Activated CD8-positive, alpha-beta memory T cell treated with anti-CD3 and anti-CD28 coated beads, Interleukin-2, amount 50 U/mL, for 48 hours (primary cell): Measurements from ENCODE around the gene PRSS27.

Experiments used
- DNase-seq: peaks from one replicate; pipeline ENCODE4 v3.0.0-alpha.2; 2020

PRSS27 gene

GRCh38 chr16:2720064-2720457 lies at the start of gene PRSS27:
Gene PRSS27, minus strand, starts transcription at chr16:2720224. Its CDS starts 64 bp downstream, at chr16:2720160.
- no peak for DNase-seq

DNA sequence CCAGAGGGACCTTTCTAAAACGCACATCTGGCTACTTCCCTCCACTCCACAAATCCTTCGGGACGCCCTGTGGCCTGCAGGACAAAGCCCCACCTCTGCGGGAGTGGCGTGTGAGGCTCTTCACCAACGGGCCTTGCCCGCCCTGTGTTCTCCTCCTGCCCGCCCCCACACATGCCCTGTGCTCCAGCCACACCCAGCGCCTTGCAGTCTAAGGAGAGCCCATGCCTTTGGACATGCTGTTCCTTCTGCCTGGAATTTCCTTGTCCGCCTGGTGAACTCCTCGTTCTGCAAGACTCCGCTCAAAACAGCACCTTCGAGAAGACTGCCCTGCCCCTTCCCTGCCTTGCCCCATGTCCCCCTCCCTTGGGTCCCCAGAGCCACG lies 49.6 kb upstream of the PRSS27 start:
- no peak for DNase-seq

GRCh38 chr16:2769100-2769529 lies 49.1 kb upstream of the PRSS27 start:
- DNase-seq = no peak

DNA sequence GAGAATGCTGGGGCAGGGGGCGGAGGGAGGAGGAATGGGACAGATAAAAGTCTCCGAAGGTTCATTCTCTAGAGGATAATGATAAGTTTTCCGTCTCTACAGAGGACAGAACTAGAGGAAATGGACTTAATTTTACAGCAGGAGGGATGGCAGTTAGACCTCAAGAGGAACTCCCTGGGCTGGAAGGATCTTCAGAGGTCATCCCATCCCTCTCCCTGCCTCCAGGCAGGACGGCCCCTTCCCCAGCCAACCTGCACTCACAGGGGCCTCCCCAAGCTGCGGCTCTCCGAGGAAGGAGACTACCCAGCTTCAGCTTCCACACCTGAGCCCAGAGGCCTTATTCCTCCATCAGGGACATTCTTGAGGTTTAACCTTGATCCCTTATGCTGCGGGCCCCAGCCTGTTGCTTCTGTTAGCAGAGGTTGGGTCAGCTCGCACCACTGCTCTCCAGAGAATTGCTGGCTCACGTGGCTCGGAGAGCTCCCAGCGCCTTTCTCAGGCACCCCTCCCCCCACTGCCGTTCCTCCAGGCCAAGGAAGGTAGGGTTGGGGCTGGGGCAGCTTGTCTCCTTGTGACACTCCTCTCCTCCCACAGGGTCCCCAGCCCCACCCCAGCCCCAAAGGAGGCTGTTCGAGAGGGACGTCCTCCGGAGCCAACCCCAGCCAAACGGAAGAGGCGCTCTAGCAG lies 48.5 kb upstream of the PRSS27 start:
- DNase-seq = no peak

DNA sequence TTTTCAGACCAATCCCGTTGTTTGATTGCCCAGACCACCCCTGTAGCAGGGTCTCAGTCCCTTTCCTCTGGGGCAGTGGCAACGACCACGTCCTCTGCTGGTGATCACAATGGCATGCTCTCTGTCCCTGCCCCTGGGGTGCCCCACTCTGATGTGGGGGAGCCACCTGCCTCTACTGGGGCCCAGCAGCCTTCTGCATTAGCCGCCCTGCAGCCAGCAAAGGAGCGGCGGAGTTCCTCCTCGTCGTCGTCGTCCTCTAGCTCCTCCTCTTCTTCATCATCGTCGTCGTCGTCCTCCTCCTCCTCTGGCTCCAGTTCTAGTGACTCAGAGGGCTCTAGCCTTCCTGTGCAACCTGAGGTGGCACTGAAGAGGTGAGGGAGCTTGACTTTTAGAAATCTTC lies 47.9 kb upstream of the PRSS27 start:
- no peak for DNase-seq

- DNase-seq = no peak
Observed at GRCh38 chr16:2767140-2767731, 47.2 kb upstream of the PRSS27 start.

DNA sequence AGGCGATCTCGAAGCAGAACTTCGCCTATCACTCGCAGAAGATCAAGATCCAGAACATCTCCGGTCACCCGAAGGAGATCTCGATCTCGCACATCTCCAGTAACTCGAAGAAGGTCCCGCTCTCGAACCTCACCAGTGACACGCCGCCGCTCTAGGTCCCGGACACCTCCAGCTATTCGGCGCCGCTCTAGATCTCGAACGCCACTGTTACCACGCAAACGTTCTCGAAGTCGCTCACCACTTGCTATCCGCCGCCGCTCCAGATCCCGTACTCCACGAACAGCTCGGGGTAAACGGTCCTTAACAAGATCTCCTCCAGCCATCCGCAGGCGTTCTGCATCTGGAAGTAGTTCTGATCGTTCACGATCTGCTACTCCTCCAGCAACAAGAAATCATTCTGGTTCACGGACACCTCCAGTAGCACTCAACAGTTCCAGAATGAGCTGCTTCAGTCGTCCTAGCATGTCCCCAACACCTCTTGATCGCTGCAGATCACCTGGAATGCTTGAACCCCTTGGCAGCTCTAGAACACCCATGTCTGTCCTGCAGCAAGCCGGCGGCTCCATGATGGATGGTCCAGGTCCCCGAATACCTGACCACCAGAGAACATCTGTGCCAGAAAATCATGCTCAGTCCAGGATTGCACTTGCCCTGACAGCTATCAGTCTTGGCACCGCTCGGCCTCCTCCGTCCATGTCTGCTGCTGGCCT lies 46.6 kb upstream of the PRSS27 start:
- DNase-seq = no peak

DNA sequence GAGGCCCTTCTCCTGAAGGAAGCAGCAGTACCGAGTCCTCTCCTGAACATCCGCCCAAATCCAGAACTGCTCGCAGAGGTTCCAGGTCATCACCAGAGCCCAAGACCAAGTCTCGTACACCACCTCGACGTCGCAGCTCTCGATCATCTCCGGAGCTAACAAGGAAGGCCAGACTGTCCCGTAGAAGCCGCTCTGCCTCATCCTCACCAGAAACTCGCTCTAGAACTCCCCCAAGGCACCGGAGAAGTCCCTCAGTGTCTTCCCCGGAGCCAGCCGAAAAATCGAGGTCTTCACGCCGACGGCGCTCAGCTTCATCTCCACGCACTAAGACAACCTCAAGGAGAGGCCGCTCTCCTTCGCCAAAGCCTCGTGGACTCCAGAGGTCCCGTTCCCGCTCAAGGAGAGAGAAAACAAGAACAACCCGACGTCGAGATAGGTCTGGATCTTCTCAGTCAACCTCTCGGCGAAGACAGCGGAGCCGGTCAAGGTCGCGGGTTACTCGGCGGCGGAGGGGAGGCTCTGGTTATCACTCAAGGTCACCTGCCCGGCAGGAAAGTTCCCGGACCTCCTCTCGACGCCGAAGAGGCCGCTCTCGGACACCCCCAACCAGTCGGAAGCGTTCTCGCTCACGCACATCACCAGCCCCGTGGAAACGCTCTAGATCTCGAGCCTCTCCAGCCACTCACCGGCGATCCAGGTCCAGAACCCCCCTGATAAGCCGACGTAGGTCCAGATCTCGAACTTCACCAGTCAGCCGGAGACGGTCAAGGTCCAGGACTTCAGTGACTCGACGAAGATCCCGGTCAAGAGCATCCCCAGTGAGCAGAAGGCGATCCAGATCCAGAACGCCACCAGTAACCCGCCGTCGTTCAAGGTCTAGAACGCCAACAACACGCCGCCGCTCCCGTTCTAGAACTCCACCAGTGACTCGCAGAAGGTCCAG lies 45.7 kb upstream of the PRSS27 start:
- no peak for DNase-seq

DNA sequence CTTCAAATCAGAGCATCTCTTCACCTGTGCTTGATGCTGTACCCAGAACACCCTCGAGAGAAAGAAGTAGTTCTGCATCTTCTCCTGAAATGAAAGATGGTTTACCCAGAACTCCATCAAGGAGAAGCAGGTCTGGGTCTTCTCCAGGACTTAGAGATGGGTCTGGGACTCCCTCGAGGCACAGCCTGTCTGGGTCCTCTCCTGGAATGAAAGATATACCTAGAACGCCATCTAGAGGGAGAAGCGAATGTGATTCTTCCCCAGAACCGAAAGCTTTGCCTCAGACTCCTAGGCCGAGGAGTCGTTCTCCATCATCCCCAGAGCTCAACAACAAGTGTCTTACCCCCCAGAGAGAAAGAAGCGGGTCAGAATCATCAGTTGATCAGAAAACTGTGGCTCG lies 44.7 kb upstream of the PRSS27 start:
- DNase-seq = no peak

- DNase-seq = no peak
Observed at GRCh38 chr16:2763173-2763572, 43.1 kb upstream of the PRSS27 start.

DNA sequence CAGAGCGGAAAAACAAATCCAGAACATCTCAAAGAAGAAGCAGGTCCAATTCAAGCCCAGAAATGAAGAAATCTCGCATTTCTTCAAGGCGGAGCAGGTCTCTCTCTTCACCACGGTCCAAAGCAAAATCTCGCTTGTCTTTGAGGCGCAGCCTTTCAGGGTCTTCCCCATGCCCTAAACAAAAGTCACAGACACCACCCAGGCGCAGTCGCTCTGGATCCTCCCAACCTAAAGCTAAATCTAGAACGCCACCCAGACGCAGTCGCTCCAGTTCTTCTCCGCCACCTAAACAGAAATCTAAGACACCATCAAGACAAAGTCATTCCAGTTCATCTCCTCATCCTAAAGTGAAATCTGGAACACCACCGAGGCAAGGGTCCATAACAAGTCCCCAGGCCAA lies 42.7 kb upstream of the PRSS27 start:
- DNase-seq = no peak

GRCh38 chr16:2761886-2762583 lies 42.0 kb upstream of the PRSS27 start:
- DNase-seq = no peak

DNA sequence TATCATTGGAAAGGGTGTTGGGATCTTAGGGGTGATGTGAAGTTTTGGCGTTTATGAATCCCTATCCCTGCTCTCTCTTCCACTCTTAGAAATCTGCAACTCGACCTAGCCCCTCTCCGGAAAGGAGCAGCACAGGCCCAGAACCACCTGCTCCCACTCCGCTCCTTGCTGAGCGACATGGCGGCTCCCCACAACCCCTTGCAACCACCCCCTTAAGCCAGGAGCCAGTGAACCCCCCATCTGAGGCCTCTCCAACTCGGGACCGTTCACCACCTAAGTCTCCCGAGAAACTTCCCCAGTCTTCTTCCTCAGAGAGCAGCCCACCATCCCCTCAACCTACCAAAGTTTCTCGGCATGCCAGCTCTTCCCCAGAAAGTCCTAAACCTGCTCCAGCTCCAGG lies 41.4 kb upstream of the PRSS27 start:
- no peak for DNase-seq

GRCh38 chr16:2757344-2757743 lies 37.3 kb upstream of the PRSS27 start:
- no peak for DNase-seq

- no peak for DNase-seq
Observed at GRCh38 chr16:2756288-2757015, 36.4 kb upstream of the PRSS27 start.

DNA sequence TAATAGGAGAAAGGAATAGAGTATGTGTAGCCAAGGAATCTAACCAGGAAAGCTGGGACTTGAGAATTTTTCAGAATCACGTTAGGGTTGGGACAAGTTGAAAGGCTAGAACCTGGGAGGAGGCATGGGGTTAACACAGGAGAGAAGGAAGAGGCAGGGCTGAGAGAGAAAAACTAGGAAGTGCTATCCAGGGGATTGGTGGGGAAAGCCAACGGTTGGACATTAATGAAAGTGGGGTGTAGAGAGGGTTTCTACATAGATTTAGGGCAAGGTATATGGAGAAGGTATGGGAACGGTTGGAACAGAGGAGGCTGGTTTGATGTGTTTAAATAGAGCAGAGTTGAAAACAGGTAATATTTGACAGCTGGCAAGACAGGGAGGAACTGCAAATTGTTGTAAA lies 35.1 kb upstream of the PRSS27 start:
- no peak for DNase-seq

DNA sequence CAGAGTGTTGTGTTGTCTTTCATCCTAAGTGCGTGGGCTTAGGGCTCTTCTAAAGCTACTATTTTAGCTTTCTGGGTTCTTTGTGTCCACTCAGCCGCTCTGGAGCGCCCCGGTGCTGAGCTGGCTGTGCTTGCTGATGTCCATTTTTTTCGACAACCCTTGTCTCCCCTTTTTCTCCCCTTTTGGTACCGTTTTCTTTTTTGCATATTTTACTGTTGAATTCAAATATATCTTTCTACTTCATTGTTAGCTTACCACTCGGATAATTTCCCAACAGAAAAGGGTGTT lies 33.7 kb upstream of the PRSS27 start:
- no peak for DNase-seq

- DNase-seq = no peak
Observed at GRCh38 chr16:2752850-2753732, 33.1 kb upstream of the PRSS27 start.

DNA sequence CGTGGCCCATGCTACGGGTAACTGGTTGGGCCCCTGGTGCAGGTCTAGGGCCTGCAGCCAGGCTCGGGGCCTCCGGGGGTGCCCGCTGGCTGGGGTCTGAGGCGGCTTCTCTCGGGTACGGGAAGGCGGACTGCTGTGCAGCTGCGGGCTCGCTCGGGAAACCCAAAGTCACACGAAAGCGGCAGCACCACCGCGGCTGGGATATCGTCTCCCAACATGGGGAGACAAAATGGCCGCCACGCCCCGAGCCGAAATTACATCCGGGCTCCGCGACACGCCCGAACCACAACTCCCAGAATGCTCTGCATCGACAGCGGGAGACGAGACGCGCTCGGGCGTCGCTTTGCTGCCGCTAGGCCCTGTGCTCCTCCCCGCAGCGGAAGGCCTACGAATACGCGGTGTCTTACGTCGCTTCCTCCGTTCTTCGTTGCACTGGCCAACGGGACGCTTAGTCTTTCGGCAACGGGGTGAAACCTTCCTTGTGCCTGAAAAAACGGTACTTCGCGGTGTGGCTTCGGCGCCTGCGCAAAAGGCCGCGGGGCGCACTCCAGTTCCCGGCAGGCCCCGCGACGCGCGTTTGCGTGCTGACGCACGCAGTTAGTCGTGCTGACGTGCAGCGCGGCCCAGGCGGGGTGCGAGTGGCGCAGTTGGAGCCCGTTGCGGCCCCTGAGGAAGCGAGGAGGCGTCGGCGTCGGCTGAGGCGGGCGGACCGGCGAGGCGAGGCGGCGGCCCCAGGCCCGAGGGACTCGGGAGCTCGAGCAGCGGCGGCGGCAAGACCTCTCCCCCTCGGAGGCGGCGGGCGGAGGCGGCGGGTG lies 32.2 kb upstream of the PRSS27 start, which contains the start of gene SRRM2:
Gene SRRM2 (plus strand): TSS at position 604 of the 815 bp plus-strand sequence. CDS start 3,727 bp downstream, outside the sequence.
- DNase-seq = peak; percentile 96

DNA sequence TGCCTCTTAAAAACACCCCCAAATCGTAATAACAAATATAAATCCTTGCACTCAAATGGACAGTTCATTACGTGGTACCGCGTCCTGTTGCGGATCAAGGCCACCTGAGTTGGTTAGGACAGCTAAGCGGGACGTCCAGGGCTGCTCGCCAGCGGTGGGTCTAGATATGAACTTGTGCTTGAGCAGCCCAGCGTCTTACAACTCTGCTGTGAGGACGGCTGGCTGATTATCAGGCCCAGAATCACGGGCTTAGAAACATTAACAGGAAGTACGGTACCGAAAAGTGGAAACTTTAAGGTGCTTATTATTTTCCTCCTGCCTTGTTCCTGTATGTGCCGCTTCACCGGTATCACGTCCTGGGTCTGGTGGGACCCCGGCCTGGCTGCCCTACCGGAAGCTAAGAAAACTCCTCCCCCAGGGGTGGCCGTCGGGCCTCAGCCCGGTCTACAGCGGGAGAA lies 31.6 kb upstream of the PRSS27 start:
- DNase-seq = peak; percentile 67
